ENCODE results near the gene OGFR.
A peak's percentile ranks its signal among the peaks of the same experiment; 100 is the strongest.

The OGFR gene

GRCh38 chr20:62799873-62800272 lies 4.8 kb upstream of the OGFR start:
- no peak for DNase-seq (ENCODE audit: low read depth in 2 of 2)

- no peak for DNase-seq (ENCODE audit: low read depth in 2 of 2)
These were observed 4.0 kb upstream of the OGFR start for GRCh38 chr20:62800314-62801259.

- no peak for DNase-seq (ENCODE audit: low read depth in 2 of 2)
These were observed 3.2 kb upstream of the OGFR start for GRCh38 chr20:62801284-62802010.

GRCh38 chr20:62802026-62802712 lies 2.5 kb upstream of the OGFR start:
- no peak for DNase-seq (ENCODE audit: low read depth in 2 of 2)

- DNase-seq (ENCODE audit: low read depth in 2 of 2) = no peak
These were observed 511 bp upstream of the OGFR start for GRCh38 chr20:62804021-62804626.

- no peak for DNase-seq (ENCODE audit: low read depth in 2 of 2)
These were observed 598 bp downstream of the OGFR start for GRCh38 chr20:62805155-62805710.

- DNase-seq (ENCODE audit: low read depth in 2 of 2) = no peak
These were observed 1.2 kb downstream of the OGFR start for GRCh38 chr20:62805711-62806382.

GRCh38 chr20:62806383-62807050 lies 1.9 kb downstream of the OGFR start:
- DNase-seq (ENCODE audit: low read depth in 2 of 2) = no peak

- DNase-seq (ENCODE audit: low read depth in 2 of 2) = no peak
These were observed 3.0 kb downstream of the OGFR start for GRCh38 chr20:62807444-62808210.

- DNase-seq (ENCODE audit: low read depth in 2 of 2) = peak; percentile 45 to 55
These were observed 3.7 kb downstream of the OGFR start for GRCh38 chr20:62808211-62808865.

- no peak for DNase-seq (ENCODE audit: low read depth in 2 of 2)
These were observed 5.1 kb downstream of the OGFR start for GRCh38 chr20:62809530-62810428.

- no peak for DNase-seq (ENCODE audit: low read depth in 2 of 2)
These were observed 6.7 kb downstream of the OGFR start for GRCh38 chr20:62811320-62811719.

GRCh38 chr20:62811720-62812119 lies 7.1 kb downstream of the OGFR start:
- DNase-seq (ENCODE audit: low read depth in 2 of 2) = no peak

- no peak for DNase-seq (ENCODE audit: low read depth in 2 of 2)
These were observed 7.7 kb downstream of the OGFR start for GRCh38 chr20:62812181-62812906.

GRCh38 chr20:62812907-62813200 lies 8.2 kb downstream of the OGFR start:
- DNase-seq (ENCODE audit: low read depth in 2 of 2) = no peak

GRCh38 chr20:62813588-62813987 lies 9.0 kb downstream of the OGFR start:
- no peak for DNase-seq (ENCODE audit: low read depth in 2 of 2)

- DNase-seq (ENCODE audit: low read depth in 2 of 2) = no peak
These were observed 9.5 kb downstream of the OGFR start for GRCh38 chr20:62814060-62814708.
